SIG-M5 treated with dmso at 0.1 percent for 504 hours (cell line): ENCODE data around the gene FGGY.
A peak's percentile ranks its signal among the peaks of the same experiment; 100 is the strongest.

ENCODE experiments used
- DNase-seq: peaks from one replicate; lab custom pipeline; 2025; ENCODE audit not compliant: unreplicated experiment; lab: John Stamatoyannopoulos, UW

Gene FGGY

DNA sequence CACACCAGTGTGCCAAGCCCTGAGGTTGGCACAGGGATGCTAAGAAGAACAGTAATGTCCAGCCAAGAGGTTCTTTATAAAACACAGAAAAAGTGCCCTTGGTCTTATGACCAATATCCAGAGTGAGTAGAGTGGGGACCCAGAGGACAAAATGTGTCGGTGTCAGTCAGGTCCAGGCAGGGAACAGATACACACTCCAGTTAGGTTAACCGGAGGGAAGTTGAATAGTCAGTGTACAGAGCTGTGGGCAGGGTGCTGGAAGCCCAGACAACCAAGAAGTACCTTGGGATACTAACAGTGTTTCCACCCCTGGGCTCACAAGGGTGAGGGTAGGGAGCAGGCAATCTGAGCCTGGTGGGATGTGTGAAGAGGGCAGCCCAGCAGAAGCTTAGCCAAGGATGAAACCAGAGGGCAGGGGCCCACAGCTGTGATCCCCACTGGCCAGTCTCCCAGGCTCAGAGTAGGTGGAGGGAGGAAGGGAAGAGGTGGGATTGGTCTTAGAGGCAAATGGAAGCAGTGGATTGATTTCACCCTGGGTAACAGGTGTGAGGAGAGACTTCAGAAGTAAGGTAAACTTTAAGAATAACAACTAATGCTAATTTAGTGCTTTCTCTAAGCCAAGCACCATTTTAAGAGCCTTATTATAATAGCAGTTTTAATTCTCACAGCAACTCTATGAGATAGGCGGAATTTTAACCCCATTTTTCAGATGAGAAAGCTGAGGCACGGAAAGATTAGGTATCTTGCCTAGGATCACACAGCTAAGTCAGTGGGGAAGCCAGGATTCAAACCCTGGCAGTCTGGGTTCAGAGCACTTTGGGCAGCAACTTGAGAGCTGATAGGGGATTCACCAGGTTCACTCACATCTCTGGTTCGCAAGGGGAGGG lies 374.4 kb downstream of the FGGY start:
- no peak for DNase-seq

DNA sequence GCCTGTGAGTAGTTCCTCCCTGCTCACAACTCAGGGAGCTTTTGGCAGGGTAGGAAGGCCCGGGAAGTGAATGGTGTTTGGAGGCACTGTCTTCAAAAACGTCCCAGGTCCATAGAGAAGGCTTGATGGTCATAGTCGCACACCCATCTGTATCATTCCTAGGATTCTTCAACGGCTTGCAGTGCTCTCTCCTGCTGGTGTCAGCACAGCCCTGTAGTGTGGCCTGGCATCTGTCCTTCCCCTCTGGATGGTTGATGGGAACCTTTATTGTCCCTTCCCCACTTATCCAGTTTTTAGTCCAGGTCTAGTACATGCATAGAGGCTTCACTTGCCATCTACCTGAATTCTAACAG lies 375.0 kb downstream of the FGGY start:
- no peak for DNase-seq

DNA sequence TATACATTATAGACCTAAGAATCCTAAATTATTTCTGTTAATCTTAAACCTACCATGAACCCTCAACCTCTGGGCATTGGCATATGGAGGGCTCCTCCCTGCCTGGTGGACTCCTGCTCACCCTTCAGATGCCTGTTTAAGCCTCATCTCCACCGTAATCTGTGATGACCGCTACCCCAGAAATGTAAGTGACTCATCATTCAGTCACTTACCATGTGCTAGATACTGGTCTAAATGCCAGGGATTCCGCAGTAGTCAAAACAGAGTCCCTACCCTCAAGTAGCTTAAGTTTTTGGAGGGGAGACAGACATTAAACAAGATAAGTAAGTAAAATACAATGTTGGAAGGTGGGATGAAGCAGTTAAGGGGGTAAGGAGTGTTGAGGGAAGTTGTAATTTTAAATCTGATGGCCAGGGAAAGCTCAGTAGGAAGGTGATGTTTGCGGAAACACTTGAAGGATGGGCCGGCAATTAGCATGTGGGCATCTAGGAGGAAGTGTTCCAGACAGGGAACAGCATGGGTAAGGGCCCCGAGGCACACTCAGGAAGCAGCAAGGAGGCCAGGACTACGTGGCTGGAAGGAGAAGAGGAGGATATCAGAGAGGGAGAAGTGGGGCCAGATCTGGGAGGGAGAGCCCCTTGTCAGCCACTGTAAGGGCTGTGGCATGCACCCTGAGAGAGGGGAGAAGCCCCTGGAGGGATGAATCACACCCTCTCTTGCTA lies 376.1 kb downstream of the FGGY start:
- DNase-seq, result no peak

DNA sequence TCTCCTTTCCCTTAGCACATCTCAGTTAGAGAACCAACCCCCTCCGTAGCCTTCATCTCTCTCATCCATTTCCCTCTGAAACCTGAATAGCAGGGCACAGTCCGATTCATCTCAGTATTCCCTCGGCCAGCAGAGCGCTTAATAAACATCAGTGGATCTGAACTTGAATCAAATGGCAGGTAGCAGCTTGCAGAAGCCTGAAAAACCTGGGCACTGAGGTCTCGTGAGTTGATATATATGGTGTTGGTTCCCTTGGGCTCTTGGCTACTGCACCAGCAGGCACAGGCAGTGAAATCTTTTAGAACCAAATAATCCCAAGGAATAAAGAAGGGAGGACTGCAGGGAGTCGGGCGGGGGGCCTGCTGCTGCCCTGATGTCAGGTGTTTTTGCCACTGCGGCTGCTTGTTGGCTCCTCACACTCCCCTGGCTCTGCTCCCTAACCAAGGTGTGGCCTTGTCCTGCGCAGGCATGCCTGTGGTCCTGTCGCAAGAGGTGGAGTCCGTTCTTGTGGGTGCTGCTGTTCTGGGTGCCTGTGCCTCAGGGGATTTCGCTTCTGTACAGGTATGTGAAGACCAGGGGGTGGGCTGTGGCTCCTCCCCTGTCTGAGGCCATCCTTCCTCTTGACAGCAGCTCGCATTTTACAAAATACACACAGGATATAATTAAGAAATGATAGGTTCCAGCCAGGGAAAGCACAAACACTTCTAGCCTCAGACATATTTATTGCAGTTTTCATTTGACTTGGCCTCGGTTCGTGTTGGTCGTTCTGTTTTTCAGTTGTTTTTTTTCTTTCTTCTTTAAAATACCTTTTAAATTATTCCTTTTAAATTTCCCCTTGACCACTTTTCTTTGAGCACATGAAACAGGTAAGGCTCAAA lies 376.9 kb downstream of the FGGY start:
- no peak for DNase-seq

DNA sequence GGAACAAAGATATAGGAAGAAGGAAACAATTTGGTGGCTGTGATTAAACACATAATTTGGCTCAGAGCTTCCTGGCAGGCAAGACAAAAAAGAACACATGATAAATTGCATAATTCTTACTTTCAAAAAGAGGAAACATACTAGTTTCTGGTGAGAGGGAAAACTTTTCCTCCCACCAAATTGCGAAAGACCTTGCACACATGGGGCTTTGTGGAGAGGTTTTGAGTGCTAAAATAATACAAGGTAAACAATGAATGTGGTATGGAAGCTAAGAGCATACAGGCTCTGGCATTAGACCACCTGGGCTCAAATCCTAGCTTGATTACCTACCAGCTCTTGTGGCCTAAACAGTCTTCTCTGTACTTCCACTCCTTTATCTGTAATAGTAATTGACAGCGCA lies 377.7 kb downstream of the FGGY start:
- peak; percentile 91 for DNase-seq

DNA sequence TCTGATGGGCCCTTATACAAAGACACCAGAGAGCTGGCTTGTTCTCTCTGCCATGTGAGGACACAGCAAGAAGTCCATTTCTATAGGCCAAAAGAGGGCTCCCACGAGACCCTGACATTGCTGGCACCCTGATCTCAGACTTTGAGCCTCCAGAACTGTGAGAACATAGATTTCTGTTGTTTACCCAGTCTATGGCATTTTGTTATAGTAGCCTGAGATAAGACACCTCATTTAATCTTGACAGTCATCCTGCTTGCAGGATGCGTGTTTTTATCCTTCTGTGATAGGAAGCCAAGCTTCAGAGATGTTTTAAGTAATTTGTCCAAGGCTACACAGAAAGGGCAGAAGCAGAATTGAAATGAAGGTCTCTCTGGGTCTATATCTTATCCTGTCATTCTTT lies 379.0 kb downstream of the FGGY start:
- no peak for DNase-seq

DNA sequence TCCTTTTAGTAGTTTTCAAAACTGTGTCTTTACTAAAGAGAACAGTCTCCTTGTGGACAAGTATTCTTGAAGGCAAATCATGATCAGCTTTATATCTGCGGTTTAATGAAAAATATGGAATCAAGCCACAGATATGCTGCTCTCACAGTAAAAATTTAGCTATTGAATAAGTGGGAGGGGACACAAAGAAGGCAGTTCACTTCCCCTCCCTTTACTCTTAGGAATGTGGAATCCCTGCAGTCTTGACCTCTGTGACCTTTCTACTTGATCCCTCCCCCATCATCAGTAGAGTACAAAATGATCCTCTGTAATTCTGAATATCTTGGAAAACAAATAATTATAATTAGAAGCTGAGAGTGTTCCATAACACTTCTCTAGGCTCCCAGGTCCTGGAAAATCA lies 381.1 kb downstream of the FGGY start:
- DNase-seq, result no peak

DNA sequence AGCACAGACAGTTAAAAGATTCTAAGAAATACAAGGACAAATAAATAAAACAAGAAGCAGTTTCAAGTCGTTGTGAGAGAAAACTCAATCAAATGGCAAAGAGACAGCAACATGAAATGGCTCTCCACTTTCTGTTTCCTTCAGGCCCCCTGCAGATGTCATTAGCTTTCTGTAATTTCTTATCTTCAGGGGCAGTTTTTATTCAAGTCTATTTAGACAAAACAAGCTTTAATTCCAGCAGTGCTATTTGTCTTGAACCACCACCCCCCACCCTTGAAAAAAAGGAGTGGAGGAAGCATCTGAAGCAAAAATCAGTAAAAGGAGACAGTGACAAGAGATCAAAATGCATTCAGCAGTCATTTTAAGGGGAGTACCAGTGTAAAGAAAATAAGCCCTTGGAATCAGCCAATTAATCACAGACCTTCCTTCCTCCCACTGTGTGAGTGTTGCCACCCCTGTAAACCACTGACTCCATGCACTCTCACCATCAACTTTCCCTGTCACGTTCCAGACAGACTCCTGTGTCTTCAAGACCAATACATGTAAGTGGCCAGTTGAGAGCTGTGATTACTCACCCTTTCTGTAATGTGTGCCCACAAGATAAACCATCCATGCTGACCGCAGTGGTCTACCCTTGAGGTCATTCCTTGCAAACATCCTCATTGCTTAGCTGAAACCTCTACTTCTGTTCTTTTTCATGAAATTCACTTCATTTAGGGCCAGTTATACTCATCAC lies 381.8 kb downstream of the FGGY start:
- DNase-seq, result no peak

DNA sequence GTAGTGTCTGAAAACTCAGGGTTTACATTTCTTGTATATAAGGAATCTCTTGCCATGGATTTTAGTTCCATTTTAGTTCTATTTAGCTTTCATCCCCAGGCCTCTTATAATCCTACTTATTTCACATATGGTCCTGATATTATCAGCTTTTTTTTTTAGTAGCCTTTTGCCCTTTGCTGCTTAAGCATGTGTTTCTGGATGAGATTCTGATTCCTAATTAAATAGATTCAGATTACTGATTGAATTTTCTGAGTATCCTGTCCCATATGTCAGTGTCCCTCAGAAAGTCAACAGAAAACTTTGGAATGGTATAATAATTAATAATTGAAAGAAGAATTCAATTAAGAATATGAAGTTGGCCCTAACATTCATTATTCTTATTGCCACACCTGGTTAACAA lies 383.1 kb downstream of the FGGY start:
- DNase-seq, result no peak

DNA sequence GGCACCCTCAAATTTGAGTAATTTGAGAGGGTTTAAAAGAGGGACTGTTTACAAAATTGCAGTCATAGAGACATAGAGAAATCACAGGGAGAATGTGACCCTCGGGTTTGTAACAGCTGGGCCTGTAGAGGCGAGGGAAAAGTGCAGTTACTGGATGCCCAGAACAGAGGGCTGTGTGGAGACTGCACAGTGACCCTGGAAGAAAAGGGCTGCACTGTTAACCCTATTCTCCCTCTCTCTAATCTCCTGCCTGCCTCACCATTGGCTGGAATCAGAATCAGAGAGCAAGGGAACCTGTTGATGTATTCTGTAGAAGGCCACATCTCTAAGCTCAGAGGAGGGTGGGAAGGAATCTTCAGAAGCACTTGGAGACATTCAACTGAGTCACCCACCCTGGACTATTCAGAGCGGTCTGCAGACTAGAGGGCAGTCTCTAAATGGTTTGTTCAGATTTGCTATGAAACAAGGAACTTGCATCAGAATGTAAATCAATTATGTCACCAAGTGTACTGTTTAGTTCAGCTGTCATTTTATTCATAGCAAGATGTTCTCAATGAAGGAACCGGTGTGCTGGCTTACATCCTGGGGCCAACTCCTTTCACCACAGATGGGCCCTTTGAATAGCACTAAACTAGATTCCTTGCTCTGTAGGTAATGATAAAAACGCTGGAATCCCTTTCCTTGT lies 385.6 kb downstream of the FGGY start:
- DNase-seq, result peak; percentile 9

DNA sequence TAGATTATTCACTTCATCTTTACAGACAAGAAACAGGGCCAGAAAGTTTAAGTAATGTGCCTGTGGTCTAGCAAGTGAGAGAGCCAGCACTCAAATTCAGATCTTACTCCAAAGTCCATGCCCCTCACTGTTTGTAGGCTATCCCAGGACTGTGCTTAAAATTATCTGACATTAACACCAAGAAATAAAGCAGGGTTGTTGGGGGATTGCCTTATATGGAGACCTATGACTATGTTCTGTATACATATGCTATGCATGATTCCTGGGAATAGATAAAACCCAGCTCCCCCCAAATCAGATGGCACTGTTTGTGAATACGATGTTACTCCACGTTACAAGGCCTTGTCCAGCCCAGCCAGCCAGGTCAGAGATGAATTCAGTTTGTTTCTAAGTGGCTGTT lies 386.3 kb downstream of the FGGY start:
- DNase-seq, result no peak

DNA sequence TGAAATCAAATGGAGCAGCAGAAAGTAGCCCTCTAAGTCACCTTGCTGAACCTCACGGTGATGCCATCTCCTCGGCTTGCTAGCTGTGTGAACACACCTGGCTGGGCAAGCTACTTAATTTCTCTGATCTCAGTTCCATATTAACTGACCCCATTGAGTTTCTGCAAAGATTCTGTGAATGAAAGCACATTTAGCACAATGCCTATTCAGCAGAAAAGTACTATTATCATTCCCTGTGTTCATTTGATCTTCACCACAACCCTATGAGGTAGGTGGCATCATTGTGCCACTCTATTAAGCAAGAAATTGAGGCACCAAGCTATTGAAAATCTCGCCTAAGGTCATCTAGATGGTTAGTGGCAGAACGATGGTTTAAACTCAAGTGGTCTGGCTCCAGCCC lies 387.8 kb downstream of the FGGY start:
- DNase-seq, result no peak

DNA sequence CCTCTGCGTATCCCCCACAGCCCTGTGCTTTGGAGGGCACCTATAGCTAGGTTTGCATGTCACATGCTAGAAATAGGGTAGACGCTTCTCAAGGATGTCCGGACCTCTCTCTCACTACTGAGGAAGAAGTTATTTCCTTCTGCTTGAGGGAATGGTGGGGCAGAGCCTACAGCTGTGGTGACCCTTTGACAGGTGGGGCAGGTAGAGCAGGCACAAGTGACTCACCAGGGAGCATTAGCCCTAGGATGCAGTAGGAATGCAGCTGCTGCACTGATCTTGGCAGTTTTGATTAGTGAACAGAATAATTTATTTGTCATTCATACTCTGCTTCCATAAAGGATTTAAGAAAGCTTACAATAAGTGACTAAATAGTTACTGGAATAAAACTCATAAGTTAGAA lies 388.2 kb downstream of the FGGY start:
- DNase-seq, result no peak

DNA sequence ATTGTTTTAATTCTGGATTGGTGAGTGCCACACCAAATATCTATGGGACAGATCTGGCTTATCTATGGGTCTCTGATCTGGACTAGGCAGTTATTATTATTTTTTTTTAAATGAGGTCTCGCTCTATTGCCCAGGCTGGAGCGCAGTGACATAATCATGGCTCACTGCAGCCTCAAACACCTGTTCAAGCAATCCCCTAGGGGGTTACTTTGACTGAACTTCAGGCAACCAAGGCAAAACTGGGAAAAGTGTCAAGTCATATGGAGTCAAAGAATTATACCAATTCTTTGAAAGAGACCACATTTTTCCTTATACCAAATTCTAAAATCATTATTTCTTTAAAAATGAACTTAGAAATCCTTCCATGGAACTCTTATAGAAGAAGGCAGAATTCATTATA lies 388.8 kb downstream of the FGGY start:
- DNase-seq, result no peak

DNA sequence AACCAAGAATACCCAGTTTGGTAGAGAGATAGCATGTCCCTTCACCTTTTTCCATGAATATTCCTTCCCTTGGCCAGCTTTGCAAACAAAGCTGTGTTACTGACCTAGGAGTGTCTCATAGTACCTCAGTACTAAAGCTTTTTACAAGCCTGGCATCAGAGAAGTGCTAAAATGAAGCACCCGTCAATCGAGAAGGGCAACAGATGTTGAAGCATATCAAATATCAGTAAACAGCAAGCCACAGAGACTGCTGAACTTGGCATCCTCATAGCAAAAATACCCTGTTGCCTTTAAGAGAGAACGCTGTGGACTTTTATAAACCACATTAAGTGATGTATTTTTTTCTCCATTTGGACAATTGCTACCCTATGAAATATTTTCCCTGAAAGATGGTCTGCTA lies 389.3 kb downstream of the FGGY start:
- no peak for DNase-seq

DNA sequence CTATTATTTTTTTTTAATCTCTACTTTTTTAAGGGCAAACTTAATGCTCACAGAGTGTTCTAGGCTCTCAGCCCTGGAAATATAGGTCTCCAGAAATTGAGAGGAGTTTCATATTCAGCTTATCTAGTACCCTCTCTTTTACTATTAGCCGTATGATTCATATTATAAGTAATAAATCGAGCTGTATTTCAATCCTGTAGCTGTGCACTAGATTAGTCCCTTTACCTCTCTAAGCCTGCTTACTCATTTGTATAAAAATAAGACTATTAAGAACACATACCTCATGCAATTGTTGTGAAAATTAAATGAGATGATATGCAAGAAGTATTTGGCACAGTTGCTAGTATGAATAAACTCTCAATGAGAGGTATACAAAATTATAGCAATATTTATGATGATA lies 389.7 kb downstream of the FGGY start:
- no peak for DNase-seq

DNA sequence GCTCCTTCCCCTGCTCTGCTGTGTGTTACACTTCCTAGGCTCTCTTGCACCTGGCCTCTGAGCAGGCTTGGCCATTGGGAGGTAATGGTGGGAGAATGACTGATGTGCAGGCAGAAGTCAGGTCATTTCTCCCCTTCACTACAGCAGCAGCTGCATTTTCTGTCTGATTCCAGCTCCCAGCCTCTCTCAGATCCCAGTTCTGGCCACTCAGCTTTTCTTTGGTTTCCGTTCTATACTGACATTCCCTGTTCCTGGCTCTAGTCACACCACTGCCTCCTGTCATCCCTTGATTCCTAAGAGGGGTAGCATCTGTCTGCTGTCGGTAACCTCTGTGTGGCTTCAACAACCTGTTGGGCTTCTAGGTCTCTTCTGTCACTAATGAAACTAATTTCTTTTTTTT lies 390.2 kb downstream of the FGGY start:
- no peak for DNase-seq

DNA sequence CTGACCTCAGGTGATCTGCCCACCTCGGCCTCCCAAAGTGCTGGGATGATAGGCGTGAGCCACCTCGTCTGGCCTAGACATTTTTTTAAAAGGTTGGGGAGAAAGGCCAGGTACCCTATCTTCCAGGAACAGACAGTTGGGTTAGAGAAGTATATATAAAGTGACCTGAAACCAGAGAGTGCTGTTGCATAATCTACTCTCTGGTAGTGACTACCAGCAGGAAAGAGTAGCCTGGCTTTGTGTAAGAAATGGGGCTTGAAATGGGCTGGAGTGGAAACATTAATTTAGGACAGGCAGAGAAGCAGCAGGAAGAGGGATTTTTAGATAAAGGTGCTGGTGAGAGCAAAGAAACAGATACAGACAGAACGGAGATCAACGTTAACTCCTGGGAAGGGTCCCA lies 392.1 kb downstream of the FGGY start:
- DNase-seq, result peak; percentile 76

DNA sequence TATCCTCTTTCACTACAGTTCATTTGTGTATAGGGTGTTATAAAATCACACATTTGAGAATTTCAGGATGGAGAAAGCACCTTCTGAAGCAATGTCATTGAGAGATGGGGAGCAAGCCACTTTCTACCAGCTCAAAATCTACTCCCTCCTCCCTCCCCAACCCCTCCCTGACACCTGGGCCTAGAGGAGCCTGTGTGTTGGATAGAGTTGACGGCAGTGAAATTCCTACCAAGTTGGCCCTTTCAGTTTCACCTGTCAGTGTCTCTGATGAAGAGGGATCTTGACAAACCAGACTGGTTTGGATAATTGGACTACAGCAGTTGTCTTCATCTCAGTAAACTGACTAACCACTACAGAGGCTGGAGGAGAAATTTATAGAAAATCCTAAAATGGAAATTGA lies 392.8 kb downstream of the FGGY start:
- DNase-seq, result no peak

DNA sequence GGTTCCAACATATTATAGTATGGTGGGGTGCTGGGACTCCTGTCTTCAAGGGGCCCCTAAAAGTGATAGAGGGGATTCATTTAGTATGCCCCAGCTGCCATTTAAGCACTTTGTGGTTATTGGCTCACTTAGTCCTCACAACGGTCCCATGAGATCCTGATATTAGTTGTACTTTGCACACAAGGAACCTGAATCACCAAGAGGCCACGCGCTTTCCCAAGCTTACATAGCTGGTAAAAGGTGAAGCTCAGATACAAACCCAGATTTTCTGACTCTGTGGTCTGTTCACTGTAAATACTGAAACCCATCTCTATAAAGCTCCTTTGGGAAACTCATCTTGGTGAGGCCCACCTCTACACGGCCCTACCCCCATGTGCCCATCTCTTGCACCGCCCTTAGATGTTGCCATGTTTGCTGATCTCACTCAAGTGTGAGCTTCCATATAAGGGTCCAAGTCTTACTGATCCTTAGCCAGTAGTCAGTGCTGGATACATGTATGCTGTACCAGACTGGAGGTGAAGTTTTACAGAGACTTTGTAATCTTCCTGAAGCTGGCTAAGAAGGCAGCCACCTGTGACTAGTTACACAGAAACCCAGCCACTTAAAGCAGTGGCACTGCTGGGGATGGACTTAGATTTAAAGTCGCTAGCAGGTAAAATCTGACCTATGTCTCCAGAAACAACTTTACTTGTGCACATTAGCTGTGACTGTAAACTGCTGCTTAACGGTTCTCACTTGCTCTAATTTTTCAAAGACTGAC lies 393.5 kb downstream of the FGGY start:
- DNase-seq, result no peak
